ENCODE measurements around the gene NRXN3.

- TF ChIP-seq GATA2 (IDR thresholded peaks at IDR 0.05; ENCODE audit: low read depth, low read length) (no peak), GATA3 (IDR thresholded peaks at IDR 0.05; ENCODE audit: low read depth, low read length) (no peak)
These were observed 653.3 kb downstream of the NRXN3 start for GRCh38 chr14:78823516-78823915.

All from SH-SY5Y (cell line).